ENCODE measurements around the gene ST6GALNAC5. TPM values are rescaled to one million over a fixed set of nuclear protein-coding genes. Genes with fewer than 3 reads are reported as not detected.

The ST6GALNAC5 gene
- total RNA-seq, 6 donors from 2014 or later, result 18.9 to 54.9 (median 28.0) TPM

DNA sequence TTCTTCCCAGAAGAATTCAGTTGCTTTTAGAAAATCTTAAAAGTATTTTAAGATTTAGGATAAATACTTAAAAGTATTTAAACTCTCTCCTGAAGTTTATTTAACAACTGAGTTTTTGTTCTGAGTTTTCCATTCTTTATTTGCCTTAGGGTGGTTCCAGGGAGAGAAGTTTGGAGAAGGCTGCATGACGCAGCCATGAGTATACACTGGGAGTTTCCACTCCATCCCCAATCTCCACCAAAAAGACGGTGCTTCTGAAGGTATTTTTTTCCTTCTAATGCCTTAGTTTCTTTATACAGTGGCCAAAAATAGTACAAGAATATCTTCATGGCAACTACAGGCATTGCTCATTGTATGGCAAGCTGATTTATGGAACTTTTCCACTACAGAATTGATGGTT lies 122.7 kb downstream of the ST6GALNAC5 start:
- DNase-seq, result no peak
- TF ChIP-seq POLR2AphosphoS5 (IDR thresholded peaks at IDR 0.05) (no peak), EP300 (IDR thresholded peaks at IDR 0.05) (no peak), POLR2A (IDR thresholded peaks at IDR 0.05) (no peak)
- TF ChIP-seq, protein P1, sequence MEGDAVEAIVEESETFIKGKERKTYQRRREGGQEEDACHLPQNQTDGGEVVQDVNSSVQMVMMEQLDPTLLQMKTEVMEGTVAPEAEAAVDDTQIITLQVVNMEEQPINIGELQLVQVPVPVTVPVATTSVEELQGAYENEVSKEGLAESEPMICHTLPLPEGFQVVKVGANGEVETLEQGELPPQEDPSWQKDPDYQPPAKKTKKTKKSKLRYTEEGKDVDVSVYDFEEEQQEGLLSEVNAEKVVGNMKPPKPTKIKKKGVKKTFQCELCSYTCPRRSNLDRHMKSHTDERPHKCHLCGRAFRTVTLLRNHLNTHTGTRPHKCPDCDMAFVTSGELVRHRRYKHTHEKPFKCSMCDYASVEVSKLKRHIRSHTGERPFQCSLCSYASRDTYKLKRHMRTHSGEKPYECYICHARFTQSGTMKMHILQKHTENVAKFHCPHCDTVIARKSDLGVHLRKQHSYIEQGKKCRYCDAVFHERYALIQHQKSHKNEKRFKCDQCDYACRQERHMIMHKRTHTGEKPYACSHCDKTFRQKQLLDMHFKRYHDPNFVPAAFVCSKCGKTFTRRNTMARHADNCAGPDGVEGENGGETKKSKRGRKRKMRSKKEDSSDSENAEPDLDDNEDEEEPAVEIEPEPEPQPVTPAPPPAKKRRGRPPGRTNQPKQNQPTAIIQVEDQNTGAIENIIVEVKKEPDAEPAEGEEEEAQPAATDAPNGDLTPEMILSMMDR (IDR thresholded peaks at IDR 0.05), result no peak
- Histone ChIP-seq H3K9me3 (no peaks in the 10 kb centered on the region), H3K4me3 (no peak overlapping the region), H3K27me3 (no peaks in the 10 kb centered on the region), H3K36me3 (no peaks in the 10 kb centered on the region), H3K27ac (no peak overlapping the region), H3K4me1 (no peaks in the 10 kb centered on the region)
- 63 to 70% methylated on average over 2 of the region's 2 CpGs for WGBS, 2 donors
- no peak for ATAC-seq (ENCODE audit: low FRiP score in 2 of 2)

DNA sequence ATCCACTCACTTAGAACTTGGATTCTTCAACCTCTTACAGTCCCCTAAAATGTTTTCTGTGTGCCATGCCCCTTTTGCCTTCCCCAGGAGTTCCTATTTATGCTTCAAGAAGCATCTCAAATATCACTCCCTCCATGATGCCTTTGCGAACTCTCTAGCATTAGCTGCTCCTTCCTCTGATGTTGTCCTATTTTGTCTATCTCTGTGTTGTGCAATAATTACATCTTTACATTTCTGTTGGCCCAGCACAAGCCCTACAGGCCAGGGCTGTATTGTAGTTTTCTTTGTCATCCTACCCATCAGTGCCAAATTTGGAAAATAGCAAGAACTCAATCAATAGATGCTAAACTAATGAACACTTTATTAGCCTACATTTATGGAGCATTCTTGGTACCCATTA lies 125.8 kb downstream of the ST6GALNAC5 start:
- 98 to 100% methylated on average over 1 of the region's 1 CpG for WGBS, 2 donors
- Histone ChIP-seq H3K9me3 (no peaks in the 10 kb centered on the region), H3K27ac (no peak overlapping the region), H3K27me3 (no peaks in the 10 kb centered on the region), H3K36me3 (no peaks in the 10 kb centered on the region), H3K4me1 (no peaks in the 10 kb centered on the region), H3K4me3 (no peak overlapping the region)
- TF ChIP-seq POLR2A (IDR thresholded peaks at IDR 0.05) (no peak), POLR2AphosphoS5 (IDR thresholded peaks at IDR 0.05) (no peak), EP300 (IDR thresholded peaks at IDR 0.05) (no peak)
- TF ChIP-seq, protein P1 (IDR thresholded peaks at IDR 0.05), result no peak
- ATAC-seq (ENCODE audit: low FRiP score in 2 of 2) (no peak), DNase-seq (no peak)

DNA sequence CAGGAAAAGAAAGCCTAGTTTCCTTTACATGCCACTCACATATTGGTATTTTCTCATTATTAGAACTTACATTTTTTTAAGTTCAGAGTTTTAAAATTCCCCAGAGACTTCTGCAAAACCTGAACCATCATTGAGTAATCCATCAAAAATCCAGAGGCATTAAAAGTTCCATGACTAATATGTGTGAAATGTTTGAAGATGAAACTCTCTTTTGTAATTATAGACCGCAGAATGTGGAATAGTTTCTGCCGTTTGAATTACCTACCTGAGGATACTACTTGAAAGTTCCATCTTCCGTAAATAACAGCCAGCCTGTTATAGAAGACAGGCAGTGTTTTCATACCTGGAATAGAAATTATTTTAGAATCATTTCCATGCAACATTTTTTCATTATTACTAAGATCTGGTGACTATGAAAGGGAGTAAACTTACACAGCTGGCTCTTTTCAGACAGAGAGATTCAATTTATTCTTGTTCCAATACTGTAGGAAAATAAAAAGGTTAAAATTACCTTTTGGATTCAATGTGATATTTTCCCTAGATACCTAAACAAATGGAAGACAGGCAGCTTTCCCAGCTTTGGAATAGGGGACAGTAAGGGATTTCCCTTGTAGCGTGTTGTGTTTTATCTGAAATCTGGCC lies 131.4 kb downstream of the ST6GALNAC5 start:
- H3K36me3 ChIP-seq, result no peaks in the 10 kb centered on the region
- 82 to 88% methylated on average over 4 of the region's 4 CpGs for WGBS, 2 donors

DNA sequence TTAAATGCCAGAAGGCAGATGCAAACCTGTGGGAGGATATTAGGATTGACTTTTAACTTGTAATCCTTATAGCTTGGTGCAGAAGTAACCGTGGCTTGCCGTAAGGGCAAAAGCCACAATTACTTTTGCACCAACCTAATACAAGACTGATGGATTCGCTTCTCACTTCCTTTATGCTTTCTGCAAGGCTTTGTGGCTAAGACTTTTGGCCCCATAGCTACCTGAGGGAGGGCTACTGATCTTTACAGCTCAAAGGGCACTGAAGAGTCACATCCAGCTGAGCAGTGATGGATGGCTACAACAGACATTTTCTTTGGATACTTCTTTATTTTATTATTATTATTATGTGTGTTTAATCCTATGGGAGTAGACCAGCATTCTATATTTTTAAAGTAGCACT lies 140.4 kb downstream of the ST6GALNAC5 start:
- H3K4me3 ChIP-seq, result no peak overlapping the region
- WGBS, 2 donors, result 86 to 93% methylated on average over 3 of the region's 3 CpGs
- no peaks in the 10 kb centered on the region for H3K27me3 ChIP-seq
- H3K36me3 ChIP-seq, result no peaks in the 10 kb centered on the region
- H3K27ac ChIP-seq, result no peak overlapping the region
- TF ChIP-seq POLR2A (IDR thresholded peaks at IDR 0.05) (no peak), EP300 (IDR thresholded peaks at IDR 0.05) (no peak), POLR2AphosphoS5 (IDR thresholded peaks at IDR 0.05) (no peak)
- TF ChIP-seq, protein P1 (IDR thresholded peaks at IDR 0.05), result no peak
- H3K4me1 ChIP-seq, result no peaks in the 10 kb centered on the region
- ATAC-seq (ENCODE audit: low FRiP score in 2 of 2) (no peak), DNase-seq (no peak)
- H3K9me3 ChIP-seq, result no peaks in the 10 kb centered on the region

More for the DNA sequence above, 131.4 kb downstream of the ST6GALNAC5 start:
- no peaks in the 10 kb centered on the region for H3K27me3 ChIP-seq
- DNase-seq (no peak), ATAC-seq (ENCODE audit: low FRiP score in 2 of 2) (no peak)
- TF ChIP-seq POLR2A (IDR thresholded peaks at IDR 0.05) (no peak), POLR2AphosphoS5 (IDR thresholded peaks at IDR 0.05) (no peak), EP300 (IDR thresholded peaks at IDR 0.05) (no peak)
- TF ChIP-seq, protein P1 (IDR thresholded peaks at IDR 0.05), result no peak
- no peak overlapping the region for H3K4me3 ChIP-seq
- H3K4me1 ChIP-seq, result no peaks in the 10 kb centered on the region
- H3K9me3 ChIP-seq, result no peaks in the 10 kb centered on the region
- no peak overlapping the region for H3K27ac ChIP-seq

DNA sequence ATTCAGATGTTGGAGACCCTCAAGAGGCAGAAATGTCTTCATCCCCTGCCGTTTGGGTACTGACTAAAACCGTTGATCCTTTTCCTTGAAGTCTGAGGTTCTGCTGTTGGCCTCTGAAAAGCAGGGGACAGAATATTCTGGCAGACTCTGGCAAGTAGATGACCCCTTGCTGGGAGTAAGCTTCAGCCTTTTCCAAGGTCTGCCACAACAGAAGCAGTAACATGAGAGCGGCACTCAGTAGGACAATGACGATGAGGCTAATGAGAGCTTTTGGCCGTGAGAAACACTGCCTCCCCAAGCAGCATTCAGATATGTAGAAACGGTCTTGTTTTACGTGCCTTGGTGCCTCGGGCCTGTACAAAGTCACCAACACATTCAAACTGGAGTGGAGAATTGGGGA lies 143.7 kb downstream of the ST6GALNAC5 start:
- Histone ChIP-seq H3K4me3 (no peak overlapping the region), H3K27ac (no peak overlapping the region), H3K27me3 (no peaks in the 10 kb centered on the region), H3K9me3 (no peaks in the 10 kb centered on the region), H3K36me3 (no peaks in the 10 kb centered on the region), H3K4me1 (no peaks in the 10 kb centered on the region)
- TF ChIP-seq EP300 (IDR thresholded peaks at IDR 0.05) (no peak), POLR2AphosphoS5 (IDR thresholded peaks at IDR 0.05) (no peak), POLR2A (IDR thresholded peaks at IDR 0.05) (no peak)
- TF ChIP-seq, protein P1 (IDR thresholded peaks at IDR 0.05), result no peak
- 75 to 83% methylated on average over 8 of the region's 8 CpGs for WGBS, 2 donors
- DNase-seq, result no peak
- ATAC-seq (ENCODE audit: low FRiP score in 2 of 2), result no peak
